DOHH2 (cell line): Measurements from ENCODE around the gene MCEE.

ENCODE experiments used
- H3F3A ChIP-seq: fragments of 200-600 bp; sonication (generic), shearing (Covaris generic); 2 replicates; pipeline ENCODE4 v1.6.0; 2016; ENCODE audit warnings: antibody characterized with exemption, mild to moderate bottlenecking; ENCODE audit not compliant: control insufficient read depth, insufficient read depth
- H3K27ac ChIP-seq: fragments of 200-600 bp; sonication (generic); 2 replicates; pipeline ENCODE4 v1.5.1; 2014; ENCODE audit warnings: low read depth, mild to moderate bottlenecking, low read length, moderate library complexity
- H3K27me3 ChIP-seq: fragments of 200-600 bp; sonication (generic); 2 replicates; pipeline ENCODE4 v1.6.1; 2014; ENCODE audit warnings: mild to moderate bottlenecking, low read length, mixed read lengths; ENCODE audit not compliant: control insufficient read depth
- H3K36me3 ChIP-seq: fragments of 200-600 bp; sonication (generic); 2 replicates; pipeline ENCODE4 v1.6.1; 2014; ENCODE audit warnings: mild to moderate bottlenecking, low read length, moderate library complexity, mixed read lengths; ENCODE audit not compliant: control insufficient read depth
- H3K4me1 ChIP-seq: fragments of 200-600 bp; sonication (generic); 2 replicates; pipeline ENCODE4 v1.6.1; 2014; ENCODE audit warnings: mild to moderate bottlenecking, low read length, mixed read lengths; ENCODE audit not compliant: control insufficient read depth
- H3K4me2 ChIP-seq: fragments of 200-600 bp; sonication (generic); 2 replicates; pipeline ENCODE4 v1.6.0; 2014; ENCODE audit warnings: mild to moderate bottlenecking, low read length, moderate library complexity
- H3K4me3 ChIP-seq: fragments of 200-600 bp; sonication (generic); 2 replicates; pipeline ENCODE4 v1.5.1; 2014; ENCODE audit warnings: mild to moderate bottlenecking, low read length, mixed read lengths
- H3K79me2 ChIP-seq: fragments of 200-600 bp; sonication (generic); 2 replicates; pipeline ENCODE4 v1.6.1; 2014; ENCODE audit warnings: mild to moderate bottlenecking, low read length, mixed read lengths; ENCODE audit not compliant: control insufficient read depth
- H3K9me2 ChIP-seq: fragments of 200-600 bp; sonication (generic); replicated peaks from 2 replicates; pipeline ENCODE4 v1.6.1; 2014; ENCODE audit warnings: mild to moderate bottlenecking, low read length, mixed read lengths; ENCODE audit not compliant: control insufficient read depth
- H3K9me3 ChIP-seq: fragments of 200-600 bp; sonication (generic); 2 replicates; pipeline ENCODE4 v1.6.1; 2014; ENCODE audit warnings: antibody characterized with exemption, low read length, mixed read lengths; ENCODE audit not compliant: control insufficient read depth, insufficient read depth
- H4K20me1 ChIP-seq: fragments of 200-600 bp; sonication (generic); 2 replicates; pipeline ENCODE4 v1.6.0; 2014; ENCODE audit warnings: low read depth, mild to moderate bottlenecking, antibody characterized with exemption, low read length, moderate library complexity; ENCODE audit not compliant: control insufficient read depth, insufficient read depth
- EZH2phosphoT487 ChIP-seq: fragments of 200-600 bp; sonication (generic); IDR thresholded peaks from 2 replicates; pipeline ENCODE4 v1.6.1; 2017; ENCODE audit warnings: borderline replicate concordance, mild to moderate bottlenecking, antibody characterized with exemption, low read length, moderate library complexity, mixed read lengths
- TF ChIP-seq, protein P1 (sequence below): fragments of 200-600 bp; sonication (generic); IDR thresholded peaks from one replicate; pipeline ENCODE4 v1.5.1; 2014; ENCODE audit warnings: antibody characterized with exemption, mild to moderate bottlenecking, low read depth, low read length; ENCODE audit not compliant: poor library complexity, severe bottlenecking

The MCEE gene

DNA sequence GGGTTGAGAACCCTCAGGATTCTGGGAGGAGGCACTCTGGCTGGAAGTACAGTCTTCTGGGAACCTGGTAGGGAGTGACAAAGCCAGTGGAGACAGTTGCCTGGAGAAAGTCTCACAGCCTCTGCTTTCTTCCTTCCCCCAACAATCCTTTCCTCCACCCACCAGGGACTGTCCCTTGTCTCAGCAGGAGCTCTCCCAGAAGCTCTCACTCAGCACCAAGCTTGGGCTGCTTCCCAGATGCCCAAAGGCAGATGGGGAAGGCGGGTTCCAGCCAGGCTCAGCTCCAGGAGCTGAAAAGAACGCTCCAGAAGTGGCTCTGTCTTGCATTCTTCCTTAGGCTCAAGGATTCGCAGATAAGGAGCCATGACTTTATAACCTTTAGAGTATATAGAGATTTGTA is 69.2 kb downstream of the MCEE start:
- TF ChIP-seq, protein P1, sequence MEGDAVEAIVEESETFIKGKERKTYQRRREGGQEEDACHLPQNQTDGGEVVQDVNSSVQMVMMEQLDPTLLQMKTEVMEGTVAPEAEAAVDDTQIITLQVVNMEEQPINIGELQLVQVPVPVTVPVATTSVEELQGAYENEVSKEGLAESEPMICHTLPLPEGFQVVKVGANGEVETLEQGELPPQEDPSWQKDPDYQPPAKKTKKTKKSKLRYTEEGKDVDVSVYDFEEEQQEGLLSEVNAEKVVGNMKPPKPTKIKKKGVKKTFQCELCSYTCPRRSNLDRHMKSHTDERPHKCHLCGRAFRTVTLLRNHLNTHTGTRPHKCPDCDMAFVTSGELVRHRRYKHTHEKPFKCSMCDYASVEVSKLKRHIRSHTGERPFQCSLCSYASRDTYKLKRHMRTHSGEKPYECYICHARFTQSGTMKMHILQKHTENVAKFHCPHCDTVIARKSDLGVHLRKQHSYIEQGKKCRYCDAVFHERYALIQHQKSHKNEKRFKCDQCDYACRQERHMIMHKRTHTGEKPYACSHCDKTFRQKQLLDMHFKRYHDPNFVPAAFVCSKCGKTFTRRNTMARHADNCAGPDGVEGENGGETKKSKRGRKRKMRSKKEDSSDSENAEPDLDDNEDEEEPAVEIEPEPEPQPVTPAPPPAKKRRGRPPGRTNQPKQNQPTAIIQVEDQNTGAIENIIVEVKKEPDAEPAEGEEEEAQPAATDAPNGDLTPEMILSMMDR, result no peak
- no peak for TF ChIP-seq EZH2phosphoT487
- Histone ChIP-seq H3K79me2 (peaks cover 17% of the 10 kb centered on the region), H3K4me1 (peaks cover 49% of the 10 kb centered on the region), H3K4me3 (no peak overlapping the region), H3K36me3 (peaks cover 10% of the 10 kb centered on the region), H4K20me1 (no peaks in the 10 kb centered on the region), H3K27ac (no peak overlapping the region), H3K9me2 (no peaks in the 10 kb centered on the region), H3K27me3 (no peaks in the 10 kb centered on the region), H3F3A (peaks cover 24% of the 10 kb centered on the region), H3K4me2 (no peak overlapping the region), H3K9me3 (no peaks in the 10 kb centered on the region)

DNA sequence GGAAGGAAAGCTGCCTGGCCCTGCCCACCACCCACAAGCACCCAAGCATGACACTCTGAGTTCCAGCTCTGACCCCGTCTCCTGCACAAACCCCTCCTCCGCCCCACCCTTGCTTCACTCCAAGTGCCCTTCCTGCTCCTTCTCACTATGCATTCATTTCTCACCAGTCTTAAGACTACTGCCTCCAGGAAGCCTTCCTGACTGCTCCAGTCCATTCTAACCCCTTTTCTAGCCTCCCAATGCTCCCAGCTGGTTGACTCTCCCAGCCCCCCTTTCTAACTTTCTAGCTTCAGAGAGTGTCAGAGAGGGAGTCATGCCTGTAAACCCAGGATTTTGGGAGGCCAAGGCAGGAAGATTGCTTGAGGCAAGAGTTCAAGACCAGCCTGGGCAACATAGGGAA is 69.8 kb downstream of the MCEE start:
- no peaks in the 10 kb centered on the region for H3K9me2 ChIP-seq
- H3K4me1 ChIP-seq, result peaks cover 42% of the 10 kb centered on the region
- H3K27ac ChIP-seq, result no peak overlapping the region
- peaks cover 10% of the 10 kb centered on the region for H3K36me3 ChIP-seq
- no peak overlapping the region for H3K4me2 ChIP-seq
- no peaks in the 10 kb centered on the region for H4K20me1 ChIP-seq
- no peak for TF ChIP-seq EZH2phosphoT487
- TF ChIP-seq, protein P1, result no peak
- H3K4me3 ChIP-seq, result no peak overlapping the region
- H3K9me3 ChIP-seq, result no peaks in the 10 kb centered on the region
- H3K27me3 ChIP-seq, result no peaks in the 10 kb centered on the region
- H3F3A ChIP-seq, result peaks cover 18% of the 10 kb centered on the region
- peaks cover 17% of the 10 kb centered on the region for H3K79me2 ChIP-seq
